PFSK-1 (cell line): ENCODE data around the gene COL12A1.

Experiments
- FOXP2 ChIP-seq: optimal IDR thresholded peaks from 2 replicates; pipeline ENCODE3; 2011; ENCODE audit warnings: borderline replicate concordance, control low read depth, inconsistent platforms; ENCODE audit not compliant: insufficient read depth; ENCODE audit errors: extremely low read length, extremely low read depth
- POLR2AphosphoS5 ChIP-seq: IDR thresholded peaks from 2 replicates; pipeline ENCODE4 v1.6.1; 2012; ENCODE audit warnings: low read depth, mild to moderate bottlenecking, control low read depth, low read length, moderate library complexity
- SIN3A ChIP-seq: IDR thresholded peaks from 2 replicates; pipeline ENCODE4 v1.6.1; 2012; ENCODE audit warnings: mild to moderate bottlenecking, low read length, moderate library complexity, borderline replicate concordance; ENCODE audit not compliant: insufficient read depth
- TAF1 ChIP-seq: IDR thresholded peaks from 2 replicates; pipeline ENCODE4 v1.6.1; 2012; ENCODE audit warnings: low read length, control low read depth, borderline replicate concordance; ENCODE audit not compliant: insufficient read depth
- TF ChIP-seq, protein P1 (sequence below), 2 experiments: IDR thresholded peaks; 2 replicates each; pipeline versions ENCODE4 v1.6.1 to v1.8.0; 2011 to 2012; ENCODE audit warnings: low read depth in 2 of 2, low read length in 2 of 2, control low read depth in 1 of 2, inconsistent platforms in 1 of 2, mild to moderate bottlenecking in 1 of 2, moderate library complexity in 1 of 2; ENCODE audit not compliant: insufficient read depth in 1 of 2

Gene COL12A1

DNA sequence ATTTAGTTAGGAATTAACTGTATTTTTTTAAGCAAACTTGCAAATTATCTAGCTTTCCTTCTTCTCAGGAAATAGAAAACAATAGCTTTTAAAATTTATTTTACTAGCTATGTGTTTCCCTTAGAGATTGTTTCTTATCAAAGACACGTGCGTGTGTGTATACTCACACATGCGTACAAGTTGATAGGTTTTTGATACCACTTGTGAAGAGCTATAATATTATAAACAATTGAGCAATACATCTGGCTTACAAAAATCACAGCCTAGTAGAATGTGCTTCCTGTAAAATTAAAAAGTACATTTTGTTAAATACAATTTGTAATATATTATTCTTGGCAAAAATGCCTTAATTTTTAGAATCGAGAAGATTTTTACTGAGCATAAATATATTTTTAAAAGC is 33.9 kb downstream of the COL12A1 start:
- no peak for TF ChIP-seq SIN3A
- TF ChIP-seq, protein P1, sequence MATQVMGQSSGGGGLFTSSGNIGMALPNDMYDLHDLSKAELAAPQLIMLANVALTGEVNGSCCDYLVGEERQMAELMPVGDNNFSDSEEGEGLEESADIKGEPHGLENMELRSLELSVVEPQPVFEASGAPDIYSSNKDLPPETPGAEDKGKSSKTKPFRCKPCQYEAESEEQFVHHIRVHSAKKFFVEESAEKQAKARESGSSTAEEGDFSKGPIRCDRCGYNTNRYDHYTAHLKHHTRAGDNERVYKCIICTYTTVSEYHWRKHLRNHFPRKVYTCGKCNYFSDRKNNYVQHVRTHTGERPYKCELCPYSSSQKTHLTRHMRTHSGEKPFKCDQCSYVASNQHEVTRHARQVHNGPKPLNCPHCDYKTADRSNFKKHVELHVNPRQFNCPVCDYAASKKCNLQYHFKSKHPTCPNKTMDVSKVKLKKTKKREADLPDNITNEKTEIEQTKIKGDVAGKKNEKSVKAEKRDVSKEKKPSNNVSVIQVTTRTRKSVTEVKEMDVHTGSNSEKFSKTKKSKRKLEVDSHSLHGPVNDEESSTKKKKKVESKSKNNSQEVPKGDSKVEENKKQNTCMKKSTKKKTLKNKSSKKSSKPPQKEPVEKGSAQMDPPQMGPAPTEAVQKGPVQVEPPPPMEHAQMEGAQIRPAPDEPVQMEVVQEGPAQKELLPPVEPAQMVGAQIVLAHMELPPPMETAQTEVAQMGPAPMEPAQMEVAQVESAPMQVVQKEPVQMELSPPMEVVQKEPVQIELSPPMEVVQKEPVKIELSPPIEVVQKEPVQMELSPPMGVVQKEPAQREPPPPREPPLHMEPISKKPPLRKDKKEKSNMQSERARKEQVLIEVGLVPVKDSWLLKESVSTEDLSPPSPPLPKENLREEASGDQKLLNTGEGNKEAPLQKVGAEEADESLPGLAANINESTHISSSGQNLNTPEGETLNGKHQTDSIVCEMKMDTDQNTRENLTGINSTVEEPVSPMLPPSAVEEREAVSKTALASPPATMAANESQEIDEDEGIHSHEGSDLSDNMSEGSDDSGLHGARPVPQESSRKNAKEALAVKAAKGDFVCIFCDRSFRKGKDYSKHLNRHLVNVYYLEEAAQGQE (IDR thresholded peaks at IDR 0.05; ENCODE audit: insufficient read depth in 1 of 2, low read depth in 2 of 2, low read length in 2 of 2): no peak
- TF ChIP-seq FOXP2: no peak
- no peak for TF ChIP-seq TAF1
- TF ChIP-seq POLR2AphosphoS5: no peak

DNA sequence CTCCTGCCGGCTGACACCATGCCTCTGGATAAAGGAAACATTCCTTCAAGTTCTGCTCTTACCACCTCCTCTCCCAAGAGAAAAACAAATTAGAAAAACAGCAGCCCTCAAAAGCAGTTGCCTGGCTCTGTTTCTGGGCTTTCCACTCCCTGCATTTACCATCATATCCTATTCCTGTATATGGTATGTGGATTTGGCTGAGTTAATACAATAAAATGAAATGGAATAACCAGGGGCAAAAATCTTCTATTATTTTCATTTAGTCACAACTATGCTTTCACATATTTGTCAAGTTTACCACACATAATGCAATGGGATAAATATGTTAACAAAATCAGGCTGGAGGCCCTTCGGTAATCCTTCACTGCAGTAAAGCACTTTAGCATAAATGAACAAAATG is 34.3 kb downstream of the COL12A1 start:
- TF ChIP-seq TAF1 (no peak), FOXP2 (no peak), POLR2AphosphoS5 (no peak), SIN3A (no peak)
- TF ChIP-seq, protein P1 (IDR thresholded peaks at IDR 0.05; ENCODE audit: insufficient read depth in 1 of 2, low read depth in 2 of 2, low read length in 2 of 2): no peak

DNA sequence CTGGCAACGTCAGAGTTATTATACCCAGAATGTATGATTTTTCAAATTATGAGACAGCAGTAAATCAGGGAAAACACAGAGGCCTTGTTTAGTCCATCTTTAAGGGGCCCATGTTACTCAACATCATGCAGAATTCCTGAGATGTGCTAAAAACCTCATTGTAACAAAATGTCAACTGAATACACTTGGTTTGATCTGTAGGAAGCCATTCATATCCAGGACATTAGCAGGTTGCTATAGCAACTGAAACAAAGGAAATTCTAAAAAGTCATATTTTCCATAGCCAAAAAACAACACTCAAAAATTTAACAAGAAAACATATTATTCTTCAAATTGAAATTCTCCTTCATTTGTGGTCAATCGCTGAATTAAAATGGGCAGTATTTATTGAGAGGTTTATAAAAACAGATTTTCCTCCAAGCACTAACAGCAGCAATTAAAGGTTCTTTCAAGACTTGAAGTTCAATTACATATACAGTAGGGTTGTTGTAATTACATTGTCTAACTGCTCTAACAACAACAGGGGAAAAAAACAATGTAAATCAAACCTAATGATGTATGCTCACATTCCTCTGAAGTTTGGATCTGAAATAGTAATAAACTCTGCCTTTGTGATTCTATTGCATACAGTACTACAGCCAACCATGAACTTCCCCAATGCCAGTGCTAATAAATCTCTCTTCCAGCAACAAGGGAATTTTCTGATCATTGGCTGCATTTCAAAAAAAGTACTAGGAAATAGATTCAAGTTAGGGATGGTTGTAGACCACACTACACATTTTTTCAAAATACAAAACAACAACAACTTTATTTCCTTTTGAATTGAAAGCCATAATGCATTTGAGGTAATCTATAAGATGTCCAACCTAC is 34.9 kb downstream of the COL12A1 start:
- TF ChIP-seq FOXP2 (no peak), POLR2AphosphoS5 (no peak), TAF1 (no peak), SIN3A (no peak)
- TF ChIP-seq, protein P1 (IDR thresholded peaks at IDR 0.05; ENCODE audit: insufficient read depth in 1 of 2, low read depth in 2 of 2, low read length in 2 of 2): no peak

DNA sequence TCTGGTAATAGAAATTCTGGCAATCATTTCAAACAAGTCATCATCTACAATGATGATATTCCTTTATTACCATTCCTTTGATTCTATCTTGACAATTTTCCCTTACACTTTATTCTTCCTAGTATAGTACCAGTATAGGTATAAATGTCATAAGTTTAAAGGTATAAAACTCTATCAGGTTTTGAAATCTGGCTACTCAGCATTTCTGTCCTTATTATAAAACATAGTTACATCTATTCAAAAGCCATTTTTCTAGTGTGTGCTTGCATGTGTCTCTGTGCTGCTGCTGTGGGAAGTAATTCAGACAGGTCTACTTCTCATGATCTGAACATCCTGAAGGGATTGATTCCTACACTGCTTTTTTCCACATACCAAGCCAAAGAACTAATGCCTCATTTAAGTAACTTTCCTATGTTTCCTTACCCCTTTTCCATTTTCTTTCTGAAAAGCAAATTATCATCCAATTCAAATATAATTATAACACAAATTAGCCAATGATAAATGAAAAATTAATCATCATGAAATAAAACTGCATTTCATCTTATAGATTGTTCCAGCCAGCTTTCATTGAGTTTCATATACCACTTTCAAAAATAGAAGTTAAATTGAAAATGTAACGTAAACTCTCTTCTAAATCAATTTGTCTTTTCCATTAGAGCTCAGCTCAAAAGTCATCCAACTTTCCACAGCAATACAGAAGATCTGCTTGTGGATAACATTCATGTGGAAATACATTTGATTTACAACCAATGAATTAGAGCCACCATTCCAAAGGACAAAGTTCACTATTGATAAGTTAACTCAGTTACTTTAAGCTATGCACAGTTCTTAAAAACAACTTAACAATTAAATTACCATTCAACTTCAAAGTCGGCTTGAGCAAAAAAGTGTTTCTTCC is 35.9 kb downstream of the COL12A1 start:
- no peak for TF ChIP-seq POLR2AphosphoS5
- no peak for TF ChIP-seq SIN3A
- no peak for TF ChIP-seq TAF1
- TF ChIP-seq, protein P1 (IDR thresholded peaks at IDR 0.05; ENCODE audit: insufficient read depth in 1 of 2, low read depth in 2 of 2, low read length in 2 of 2): no peak
- no peak for TF ChIP-seq FOXP2
